ENCODE measurements around the gene MUC2. TPM values are rescaled to one million over a fixed set of nuclear protein-coding genes. Genes with fewer than 3 reads are reported as not detected.

The MUC2 gene
- total RNA-seq, 1 experiment from 2014 or later, result 0.47 TPM

- Histone ChIP-seq H2AFZ (ENCODE audit: low read depth, low read length, poor library complexity, severe bottlenecking) (no peak overlapping the region), H3K27me3 (ENCODE audit: insufficient read depth, low read length) (no peaks in the 10 kb centered on the region), H3K4me2 (ENCODE audit: low read length) (no peak overlapping the region), H3K36me3 (ENCODE audit: control insufficient read depth in 1 of 2, insufficient read depth in 2 of 2, low read length in 2 of 2) (no peaks in the 10 kb centered on the region), H3K9ac (ENCODE audit: low read length) (no peak overlapping the region), H3K9me2 (ENCODE audit: insufficient read depth) (no peaks in the 10 kb centered on the region), H3K4me3 (replicated peaks in 1 of 2; ENCODE audit: low read depth in 1 of 2, low read length in 2 of 2) (no peak overlapping the region), H3K79me2 (ENCODE audit: insufficient read depth, low read length) (no peaks in the 10 kb centered on the region), H3K27ac (ENCODE audit: low read depth, low read length) (no peak overlapping the region), H4K20me1 (ENCODE audit: insufficient read depth) (no peaks in the 10 kb centered on the region), H3K4me1 (ENCODE audit: control insufficient read depth in 1 of 2, insufficient read depth in 2 of 2, low read length in 2 of 2) (no peaks in the 10 kb centered on the region), H3K9me3 (ENCODE audit: control insufficient read depth in 1 of 2, insufficient read depth in 1 of 2, low read depth in 1 of 2, low read length in 2 of 2) (no peaks in the 10 kb centered on the region; a peak in 1 of 4 replicates)
- RAD21 ChIA-PET (ENCODE audit: low non-redundant PET in 1 of 2, low total read pairs in 2 of 2, uncharacterized antibody in 2 of 2, unreplicated experiment in 2 of 2), result no interaction called here
- CTCF ChIA-PET, result no interaction called here
- no TSS peak for BruUV-seq (replicated peaks)
- POLR2A ChIA-PET, result no interaction called here
- no peak for TF ChIP-seq EGR1 (IDR thresholded peaks at IDR 0.05; ENCODE audit: low read depth)
- TF ChIP-seq SRF (IDR thresholded peaks at IDR 0.05; ENCODE audit: low read depth), result no peak
- TF ChIP-seq ELF1 (IDR thresholded peaks at IDR 0.05; ENCODE audit: borderline replicate concordance, low read depth), result no peak
- TF ChIP-seq ZNF274 (IDR thresholded peaks at IDR 0.05; ENCODE audit: low read depth, low read length), result no peak
- TF ChIP-seq CBX3 (IDR thresholded peaks at IDR 0.05; ENCODE audit: low read depth), result no peak
- no peak for TF ChIP-seq SIN3A (IDR thresholded peaks at IDR 0.05; ENCODE audit: low read depth)
- TF ChIP-seq RAD21 (IDR thresholded peaks at IDR 0.05; ENCODE audit: low read depth), result no peak
- TF ChIP-seq MAX (IDR thresholded peaks at IDR 0.05), result no peak
- TF ChIP-seq POLR2AphosphoS5 (IDR thresholded peaks at IDR 0.05; ENCODE audit: low read depth, low read length), result no peak
- TF ChIP-seq, protein P1, sequence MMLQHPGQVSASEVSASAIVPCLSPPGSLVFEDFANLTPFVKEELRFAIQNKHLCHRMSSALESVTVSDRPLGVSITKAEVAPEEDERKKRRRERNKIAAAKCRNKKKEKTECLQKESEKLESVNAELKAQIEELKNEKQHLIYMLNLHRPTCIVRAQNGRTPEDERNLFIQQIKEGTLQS (IDR thresholded peaks at IDR 0.05), result no peak
- TF ChIP-seq ZFX (IDR thresholded peaks at IDR 0.05), result no peak
- TF ChIP-seq EZH2phosphoT487 (IDR thresholded peaks at IDR 0.05; ENCODE audit: borderline replicate concordance), result no peak
- TF ChIP-seq EZH2 (IDR thresholded peaks at IDR 0.05), result no peak
- no peak for TF ChIP-seq CEBPB (IDR thresholded peaks at IDR 0.05; ENCODE audit: low read depth)
- no peak for TF ChIP-seq REST (IDR thresholded peaks at IDR 0.05; ENCODE audit: low read depth)
- ATAC-seq (no peak), DNase-seq (ENCODE audit: low read depth, low spot score) (no peak)
- intact Hi-C loops (cut with micrococcal nuclease), result no loop called here
Observed at GRCh38 chr11:1030086-1030485, 44.6 kb upstream of the MUC2 start.
